GM21447 (cell line): ENCODE results near the gene FAP.
A peak's percentile ranks its signal among the peaks of the same experiment; 100 is the strongest.

Source experiments
- ATAC-seq: cut with Tn5 transposase; IDR thresholded peaks from one replicate; pipeline ENCODE4 v1.9.1; 2021; ENCODE audit not compliant: unreplicated experiment

The FAP gene

GRCh38 chr2:162243294-162243693, at the start of gene FAP:
TSS of gene FAP (minus strand) at chr2:162243445. CDS start at chr2:162243327, 118 bp downstream.
- ATAC-seq = no peak

- ATAC-seq = no peak
Observed at GRCh38 chr2:162291748-162292147, 48.5 kb upstream of the FAP start.

GRCh38 chr2:162282765-162283425, 39.6 kb upstream of the FAP start:
- no peak for ATAC-seq

GRCh38 chr2:162280654-162281053, 37.4 kb upstream of the FAP start:
- no peak for ATAC-seq

GRCh38 chr2:162277381-162277780, 34.1 kb upstream of the FAP start:
- no peak for ATAC-seq

GRCh38 chr2:162267996-162268395, 24.8 kb upstream of the FAP start:
- no peak for ATAC-seq

GRCh38 chr2:162267496-162267895, 24.3 kb upstream of the FAP start:
- no peak for ATAC-seq

- no peak for ATAC-seq
Observed at GRCh38 chr2:162266460-162266760, 23.2 kb upstream of the FAP start.

GRCh38 chr2:162265666-162266459, 22.6 kb upstream of the FAP start:
- ATAC-seq = no peak

- ATAC-seq = peak; percentile 45
Observed at GRCh38 chr2:162261032-162261945, 18.0 kb upstream of the FAP start.

GRCh38 chr2:162258686-162259085, 15.4 kb upstream of the FAP start:
- no peak for ATAC-seq

- no peak for ATAC-seq
Observed at GRCh38 chr2:162258169-162258568, 14.9 kb upstream of the FAP start.

- no peak for ATAC-seq
Observed at GRCh38 chr2:162257425-162257824, 14.2 kb upstream of the FAP start.

- no peak for ATAC-seq
Observed at GRCh38 chr2:162256591-162256991, 13.3 kb upstream of the FAP start.

- no peak for ATAC-seq
Observed at GRCh38 chr2:162254236-162254871, 11.1 kb upstream of the FAP start.

- no peak for ATAC-seq
Observed at GRCh38 chr2:162253435-162253834, 10.2 kb upstream of the FAP start.

- no peak for ATAC-seq
Observed at GRCh38 chr2:162252153-162252552, 8.9 kb upstream of the FAP start.

- ATAC-seq = no peak
Observed at GRCh38 chr2:162245781-162246180, 2.5 kb upstream of the FAP start.

- no peak for ATAC-seq
Observed at GRCh38 chr2:162245061-162245460, 1.8 kb upstream of the FAP start.

GRCh38 chr2:162244541-162245031, 1.3 kb upstream of the FAP start:
- ATAC-seq = no peak

- no peak for ATAC-seq
Observed at GRCh38 chr2:162243715-162244114, 470 bp upstream of the FAP start.
